GM18505 (cell line): Measurements from ENCODE around the gene ANKRD13B.
"Not testable (repeated sequence)": the region's sequence is repeated elsewhere in the genome, so short reads cannot be mapped to it uniquely, and the experiment has no call there.

Source experiments
- ATAC-seq: cut with Tn5 transposase; IDR thresholded peaks from one replicate; pipeline ENCODE4 v1.9.1; 2021; ENCODE audit not compliant: unreplicated experiment
- POLR2A ChIP-seq: IDR thresholded peaks from 4 replicates; pipeline ENCODE4 v1.6.1; 2011; ENCODE audit warnings: borderline replicate concordance; ENCODE audit not compliant: insufficient read depth, insufficient read length; ENCODE audit errors: extremely low read depth

Gene ANKRD13B

DNA sequence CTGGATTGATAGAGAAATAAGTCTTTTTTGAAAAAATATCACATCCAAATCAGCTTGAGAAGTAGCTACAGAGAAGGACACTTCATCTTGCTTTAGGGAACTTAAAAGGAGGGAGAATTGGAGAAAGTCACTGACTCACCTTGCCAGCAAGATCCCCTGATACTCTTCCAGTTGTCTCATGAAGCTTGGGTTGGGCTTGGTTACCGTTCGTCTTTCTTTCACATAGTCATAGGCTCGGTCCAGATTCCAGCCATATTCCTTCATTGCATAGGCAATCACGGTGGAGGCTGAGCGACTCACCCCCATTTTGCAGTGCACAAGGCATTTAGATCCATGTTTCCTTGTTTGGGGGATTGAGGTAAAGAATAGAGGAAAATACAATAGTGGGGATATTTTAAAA is 55.1 kb downstream of the ANKRD13B start:
- TF ChIP-seq POLR2A, result no peak
- no peak for ATAC-seq

DNA sequence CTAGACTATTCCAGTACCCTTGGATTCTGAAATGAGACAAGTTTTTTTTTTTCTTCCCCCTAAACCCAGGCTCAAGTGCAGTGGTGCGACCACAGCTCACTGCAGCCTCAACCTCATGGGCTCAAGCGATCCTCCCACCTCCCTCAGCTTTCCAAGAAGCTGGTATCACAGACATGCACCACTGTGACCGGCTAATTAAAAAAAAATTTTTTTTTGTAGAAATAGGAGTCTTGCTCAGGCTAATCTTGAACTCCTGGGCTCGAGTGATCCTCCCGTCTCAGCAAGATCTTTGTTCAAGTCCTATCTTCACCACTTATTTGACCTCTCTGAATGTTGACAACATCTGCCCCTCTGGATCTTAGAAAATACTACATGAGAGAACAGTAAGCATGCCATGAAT is 56.4 kb downstream of the ANKRD13B start:
- TF ChIP-seq POLR2A, result no peak
- no peak for ATAC-seq

DNA sequence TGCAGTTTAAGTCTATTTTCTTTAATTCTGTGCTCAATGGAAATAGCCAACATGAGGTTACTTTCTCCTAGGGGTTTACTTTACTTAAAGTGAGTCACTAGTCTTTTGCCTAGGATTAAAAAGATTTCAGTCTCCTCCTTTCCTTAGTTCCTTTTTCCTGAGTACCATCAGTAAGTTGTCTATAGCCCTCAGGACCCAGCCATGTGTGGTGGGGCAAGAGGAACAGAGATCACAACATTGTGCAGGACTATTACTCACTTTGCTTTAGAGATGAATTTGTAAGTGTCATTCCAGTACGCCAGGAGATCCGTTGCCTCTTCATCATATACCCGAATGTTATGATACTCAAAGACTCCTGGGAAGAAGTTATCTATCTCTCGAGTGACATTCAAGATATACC is 57.5 kb downstream of the ANKRD13B start:
- TF ChIP-seq POLR2A, result no peak
- ATAC-seq, result no peak

DNA sequence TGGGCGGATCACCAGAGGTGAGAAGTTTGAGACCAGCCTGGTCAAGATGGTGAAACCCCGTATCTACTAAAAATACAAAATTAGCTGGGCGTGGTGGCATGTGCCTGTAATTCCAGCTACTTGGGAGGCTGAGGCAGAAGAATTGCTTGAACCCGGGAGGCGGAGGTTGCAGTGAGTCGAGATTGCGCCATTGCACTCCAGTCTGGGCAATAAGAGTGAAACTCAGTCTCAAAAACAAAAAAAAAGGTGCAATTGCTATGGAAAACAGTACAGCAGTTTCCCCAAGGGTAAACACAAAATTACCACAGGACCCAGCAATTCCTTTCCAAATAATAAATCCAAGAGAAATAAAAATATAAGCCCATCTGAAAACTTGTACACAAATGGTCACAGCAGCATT is 59.0 kb downstream of the ANKRD13B start:
- not testable (repeated sequence) for ATAC-seq

DNA sequence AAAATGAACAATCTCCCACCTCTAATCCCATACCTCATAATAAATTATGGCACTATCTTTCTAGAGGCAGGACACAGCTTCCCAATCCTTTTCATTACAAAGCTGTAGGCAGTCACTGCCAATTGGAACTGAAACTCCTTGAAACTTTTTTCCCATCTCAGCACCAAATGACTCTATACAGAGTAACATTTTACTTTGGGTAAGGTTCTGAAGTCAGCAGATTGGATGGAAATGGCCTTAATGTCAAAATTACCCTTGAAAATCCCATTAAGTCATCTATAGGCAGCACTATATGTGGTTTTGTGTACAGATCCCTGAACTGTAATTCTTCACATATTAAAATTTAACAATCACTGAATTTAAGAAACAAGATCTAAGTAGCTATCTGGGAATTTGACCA is 60.0 kb downstream of the ANKRD13B start:
- ATAC-seq, result no peak
- TF ChIP-seq POLR2A, result no peak

DNA sequence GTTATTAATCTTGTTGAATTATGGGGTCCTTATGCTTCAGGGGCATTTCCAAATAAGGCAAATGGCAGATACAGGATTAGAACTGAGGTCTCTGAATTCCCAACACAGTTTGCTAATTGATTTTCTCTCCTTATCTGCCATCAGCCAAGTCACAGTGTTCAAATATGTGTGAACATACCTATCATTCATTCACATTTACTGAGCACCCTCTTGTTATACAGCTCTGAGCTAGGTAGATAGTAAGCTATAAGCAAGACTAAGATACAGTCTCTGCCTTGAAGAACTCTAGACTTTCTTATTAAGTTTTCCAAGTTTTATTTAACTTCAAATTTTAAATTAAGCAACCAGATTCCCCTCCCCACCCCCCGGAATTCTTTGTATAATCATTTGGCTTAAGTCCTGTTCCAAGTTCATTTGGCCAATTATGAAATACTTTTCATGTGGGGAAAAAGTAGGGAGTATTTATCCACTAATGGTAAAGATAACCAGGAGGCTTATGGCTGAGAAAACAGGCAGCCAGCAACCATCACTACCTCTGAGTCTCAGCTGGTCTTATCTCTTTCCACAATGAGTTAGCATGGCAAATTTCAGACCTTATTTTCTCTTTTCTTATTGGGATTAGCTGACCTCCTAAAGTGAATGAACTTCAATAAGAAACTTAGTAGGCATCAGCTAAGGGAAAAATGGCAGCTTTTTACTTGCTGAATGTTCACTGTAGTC is 61.2 kb downstream of the ANKRD13B start:
- TF ChIP-seq POLR2A, result no peak
- no peak for ATAC-seq

DNA sequence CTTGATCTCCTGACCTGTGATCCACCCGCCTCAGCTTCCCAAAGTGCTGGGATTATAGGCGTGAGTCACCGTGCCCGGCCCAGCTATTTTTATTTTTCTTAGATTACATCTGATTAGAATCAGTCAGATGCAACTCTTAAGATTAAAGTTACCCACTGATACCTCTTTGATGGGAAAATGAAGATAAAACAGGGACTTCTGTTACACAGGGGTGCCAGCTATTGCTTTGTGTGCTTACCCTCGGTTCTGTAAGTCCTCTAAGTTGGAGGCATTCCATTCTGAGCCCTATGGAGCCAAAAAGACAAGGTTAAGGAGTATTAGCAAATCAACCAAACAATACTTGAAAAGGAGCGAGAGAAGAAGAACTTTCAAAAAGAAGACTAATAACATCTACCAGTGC is 62.4 kb downstream of the ANKRD13B start:
- no peak for TF ChIP-seq POLR2A
- ATAC-seq, result no peak

DNA sequence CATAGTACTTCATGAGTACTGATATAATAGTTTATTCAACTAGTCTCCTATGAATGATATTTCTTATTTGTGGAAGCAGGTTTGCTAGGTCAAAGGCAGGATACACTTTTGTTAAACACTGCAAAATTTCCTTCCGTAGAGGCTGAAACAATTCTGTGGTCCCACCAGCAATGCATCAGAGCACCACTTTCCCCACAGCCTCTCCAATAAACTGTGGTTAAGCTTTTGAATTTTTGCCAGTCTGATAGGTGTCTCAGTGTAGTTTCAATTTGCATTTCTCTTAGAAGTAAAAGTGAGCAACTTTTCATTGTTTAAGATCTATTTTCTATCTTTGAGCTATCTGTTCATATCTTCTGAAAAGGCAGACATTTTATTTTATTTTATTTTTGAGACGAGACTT is 66.2 kb downstream of the ANKRD13B start:
- no peak for ATAC-seq
- TF ChIP-seq POLR2A, result no peak

DNA sequence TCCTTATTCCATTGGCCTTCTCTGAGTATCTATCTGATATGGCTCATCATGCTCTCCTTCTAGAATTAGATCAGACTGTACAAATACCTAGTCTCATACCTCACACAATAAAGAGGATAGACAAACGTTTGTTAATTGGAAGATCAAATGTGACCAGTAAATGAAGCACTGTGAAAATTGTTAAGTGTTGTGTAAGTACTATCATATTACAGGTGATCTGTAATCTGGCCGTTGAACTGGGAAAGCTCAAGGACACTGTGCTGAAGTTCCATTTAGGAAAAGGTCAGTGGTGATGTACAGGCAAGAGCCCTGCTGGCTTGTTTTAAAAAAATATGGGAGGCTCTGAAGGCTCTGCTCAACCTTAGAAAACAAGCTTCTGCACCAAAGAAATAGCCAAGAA is 68.3 kb downstream of the ANKRD13B start:
- ATAC-seq, result no peak
- TF ChIP-seq POLR2A, result no peak

DNA sequence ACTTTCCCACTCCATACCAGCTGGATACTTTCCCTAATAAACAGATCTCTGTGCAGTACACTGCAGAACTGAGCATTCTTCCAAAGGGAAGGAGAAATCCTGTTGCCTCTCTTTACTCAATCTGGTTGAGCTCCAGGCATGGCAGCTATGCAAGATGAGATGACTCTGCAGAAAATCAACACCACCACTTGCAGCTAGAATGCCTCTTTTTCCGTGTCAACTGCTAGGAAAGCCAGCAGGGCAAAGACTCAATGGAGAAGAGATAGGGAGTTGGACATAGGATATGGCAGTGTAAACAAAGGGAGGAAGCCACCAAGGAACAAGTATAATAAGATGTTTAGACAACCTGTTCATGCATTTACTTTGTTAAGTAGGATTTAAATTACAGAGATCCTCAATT is 70.2 kb downstream of the ANKRD13B start:
- ATAC-seq, result no peak
- no peak for TF ChIP-seq POLR2A
